Stimulated activated CD4-positive, alpha-beta T cell treated with anti-CD3 and anti-CD28 coated beads, Interleukin-2, amount 100 ng/mL, for 4 hours (primary cell): ENCODE results near the gene MAST3.

Experiments used
- DNase-seq: peaks from one replicate; pipeline ENCODE4 v3.0.0-alpha.2; 2020; ENCODE audit warnings: low read depth

Gene MAST3

DNA sequence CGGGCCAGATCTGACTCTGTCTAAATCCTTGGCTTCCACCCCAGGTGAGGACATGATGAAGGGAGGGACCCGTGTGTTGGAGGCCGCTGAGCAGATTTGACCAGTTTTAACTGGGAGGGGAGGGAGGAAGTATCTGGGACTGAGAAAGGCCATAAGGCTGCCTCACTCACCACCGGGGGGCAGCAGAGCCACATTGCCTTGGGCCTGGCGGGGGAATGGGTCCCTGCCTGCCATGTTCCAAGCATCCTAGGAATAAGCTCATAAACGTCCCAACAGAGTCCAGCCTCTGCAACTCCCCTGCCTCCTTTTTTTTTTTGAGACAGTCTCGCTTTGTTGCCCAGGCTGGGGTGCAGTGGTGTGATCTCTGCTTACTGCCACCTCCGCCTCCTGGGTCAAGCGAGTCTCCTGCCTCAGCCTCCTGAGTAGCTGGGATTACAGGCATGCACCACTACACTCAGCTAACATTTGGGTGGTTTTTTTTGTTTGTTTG, 15.5 kb downstream of the MAST3 start:
- DNase-seq: peak; percentile 67

DNA sequence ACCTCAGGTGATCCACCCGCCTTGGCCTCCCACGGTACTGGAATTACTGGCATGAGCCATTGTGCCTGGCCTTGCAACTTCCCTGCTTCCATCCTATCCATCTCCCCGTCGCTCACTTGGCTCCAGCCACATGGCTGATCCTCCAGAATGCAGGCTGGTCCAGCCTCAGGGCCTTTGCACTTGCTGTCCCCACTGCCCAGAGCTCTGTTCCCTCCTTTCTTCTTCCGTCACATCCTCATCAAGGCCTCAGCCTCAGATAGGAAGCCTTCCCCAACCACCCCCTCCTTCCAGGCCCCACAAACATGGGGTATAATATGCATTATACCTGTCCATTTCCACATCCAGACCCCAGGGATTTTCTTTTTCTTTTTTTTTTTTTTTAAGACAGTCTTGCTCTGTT, 16.2 kb downstream of the MAST3 start:
- DNase-seq: no peak

DNA sequence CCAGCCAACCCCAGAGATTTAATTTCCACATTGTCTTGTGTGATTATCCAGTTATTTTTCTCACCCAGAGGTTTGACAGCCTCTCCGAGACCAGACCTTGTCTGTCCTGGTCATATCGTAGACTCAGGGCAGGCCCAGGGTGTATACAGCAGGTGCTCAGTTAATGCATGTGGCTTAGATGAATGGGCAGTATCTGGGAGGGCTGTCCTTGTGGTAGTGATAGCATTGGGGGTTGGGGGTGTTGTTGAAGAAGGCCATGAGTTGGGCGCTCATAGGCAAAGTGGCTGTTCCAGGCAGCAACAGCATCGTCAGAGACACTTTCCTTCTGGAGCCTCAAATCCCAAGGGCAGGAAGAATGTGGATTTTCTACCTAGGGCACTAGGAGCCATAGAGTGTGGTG, 16.9 kb downstream of the MAST3 start:
- DNase-seq: no peak

DNA sequence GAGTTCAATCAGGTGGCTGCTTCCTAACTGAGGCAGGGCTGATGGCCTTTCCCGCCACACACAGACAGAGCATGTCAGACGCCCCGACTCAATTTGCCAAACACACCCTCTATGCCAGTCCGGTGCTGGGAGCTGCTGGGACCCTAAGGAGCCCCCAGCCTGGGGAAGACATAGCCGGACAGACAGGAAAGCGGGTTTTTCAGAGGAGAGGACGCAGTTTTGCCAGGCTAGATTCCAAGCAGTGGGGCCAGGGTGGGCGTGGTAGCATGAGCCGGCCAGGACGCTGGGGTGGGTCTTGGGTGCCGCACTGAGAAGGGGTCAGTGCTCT, 19.8 kb downstream of the MAST3 start:
- no peak for DNase-seq

DNA sequence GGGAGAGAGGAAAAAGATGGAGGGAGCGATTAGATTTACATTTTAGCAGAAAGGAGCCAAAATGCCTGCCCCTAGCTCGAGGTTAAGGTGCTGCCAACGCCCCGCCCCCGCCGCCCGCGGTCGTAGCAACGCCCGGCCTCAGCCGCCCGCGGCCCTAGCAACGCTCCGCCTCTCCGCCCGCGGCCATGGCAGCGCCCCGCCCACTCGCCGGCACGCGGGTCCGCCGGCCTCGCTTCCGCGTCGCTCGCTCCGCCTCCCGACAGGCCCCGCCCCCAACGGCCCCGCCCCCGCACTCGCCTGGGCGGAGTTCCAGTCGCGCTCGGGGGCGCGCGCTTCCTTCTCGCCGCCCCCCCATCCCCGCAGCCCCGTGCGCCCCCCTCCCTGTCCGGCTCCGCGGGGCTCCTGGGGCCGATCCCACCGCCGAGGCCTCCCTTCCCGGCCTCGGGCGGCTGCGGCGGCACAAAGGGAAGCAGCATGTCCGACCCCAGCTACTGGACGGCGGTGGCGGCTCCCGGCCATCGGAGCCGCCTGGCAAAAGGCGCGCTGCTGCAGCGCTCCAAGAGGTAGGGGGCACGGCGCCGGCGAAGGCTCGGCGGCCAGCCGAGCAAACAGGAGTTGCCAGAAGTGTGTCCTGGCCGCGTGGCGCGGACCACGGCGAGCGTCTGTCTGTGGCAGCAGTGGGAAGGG, 20.3 kb downstream of the MAST3 start:
- peak; percentile 93 for DNase-seq

DNA sequence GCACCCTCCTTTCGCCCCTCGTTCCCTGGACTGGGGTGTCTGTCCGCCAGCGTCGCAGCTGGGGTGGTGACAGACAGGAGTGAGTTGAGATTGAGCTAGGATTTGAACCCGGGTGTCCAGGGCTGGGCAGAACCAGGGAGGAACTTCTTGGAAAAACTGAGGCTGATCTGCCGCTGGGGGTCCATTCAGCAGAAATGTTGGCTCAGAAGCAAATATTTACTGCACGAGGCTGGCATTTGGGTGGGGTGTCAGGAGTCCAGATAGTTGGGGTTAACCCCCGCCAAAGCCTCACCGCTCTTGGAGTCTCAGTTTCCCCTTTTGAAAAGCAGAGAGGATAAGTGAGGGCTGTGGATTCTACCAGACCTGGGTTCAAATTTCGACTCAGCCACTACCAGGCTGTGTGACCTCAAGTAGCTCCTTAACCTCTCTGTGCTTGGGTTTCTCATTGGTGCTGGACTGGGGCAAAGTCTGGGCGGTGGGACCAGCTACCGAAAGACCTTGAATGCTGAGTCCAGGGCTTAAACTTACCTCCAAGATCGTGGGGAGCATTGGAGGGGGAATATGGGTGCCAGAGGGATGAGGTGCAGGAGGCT, 20.9 kb downstream of the MAST3 start:
- DNase-seq: no peak

DNA sequence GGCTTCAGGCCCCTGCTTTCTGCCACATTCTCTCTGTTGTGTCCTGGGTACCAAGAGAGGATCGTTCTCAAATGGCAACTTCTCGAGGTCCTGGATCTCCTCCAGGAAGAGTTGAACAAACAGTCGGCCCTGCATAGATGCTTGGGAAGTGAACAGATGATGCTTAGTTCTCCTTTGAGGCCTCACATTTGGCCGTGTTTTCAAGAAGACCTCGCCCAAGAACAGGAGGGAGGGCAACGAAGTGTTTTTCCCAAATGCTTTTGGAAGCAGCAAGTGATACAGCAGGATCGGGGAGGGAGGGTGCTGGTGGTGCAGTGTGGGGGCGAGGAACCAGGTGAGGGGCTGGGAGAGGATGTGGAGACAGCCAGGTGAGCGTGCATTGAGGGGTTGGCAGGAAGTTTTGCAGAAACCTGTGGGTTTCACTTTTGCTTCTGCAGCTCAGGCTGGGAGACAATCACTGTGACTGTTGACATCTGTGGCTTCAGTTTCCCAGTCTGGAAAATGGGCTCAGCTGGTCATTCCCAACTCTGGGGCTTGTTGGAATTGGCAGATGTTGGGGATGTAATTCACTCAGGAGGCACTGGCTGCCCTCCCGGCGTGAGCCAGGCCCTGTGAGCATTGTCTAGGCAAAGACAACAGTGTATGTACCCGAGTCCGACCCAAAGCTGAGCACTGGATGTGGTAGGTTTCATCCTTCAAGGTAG, 21.6 kb downstream of the MAST3 start:
- no peak for DNase-seq

DNA sequence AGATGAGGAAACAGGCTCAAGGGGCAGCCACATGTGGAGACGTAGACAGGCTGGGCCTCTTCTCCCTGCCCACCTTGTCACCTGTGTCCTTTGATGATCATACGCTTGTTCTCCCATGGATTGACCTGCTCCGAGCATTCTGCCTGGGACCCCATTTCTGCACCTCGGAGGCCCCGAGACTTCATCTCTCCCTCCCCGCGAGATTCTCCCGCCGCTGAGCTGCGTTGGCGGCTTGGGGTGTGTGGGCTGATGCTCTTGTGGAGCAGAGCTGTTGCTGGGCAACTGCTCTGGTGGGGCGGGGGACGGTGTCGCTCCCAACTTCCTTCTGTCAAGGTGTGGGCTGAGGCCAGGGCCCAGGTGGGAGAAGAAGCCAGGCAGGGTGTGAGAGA, 22.1 kb downstream of the MAST3 start:
- DNase-seq: peak; percentile 72

DNA sequence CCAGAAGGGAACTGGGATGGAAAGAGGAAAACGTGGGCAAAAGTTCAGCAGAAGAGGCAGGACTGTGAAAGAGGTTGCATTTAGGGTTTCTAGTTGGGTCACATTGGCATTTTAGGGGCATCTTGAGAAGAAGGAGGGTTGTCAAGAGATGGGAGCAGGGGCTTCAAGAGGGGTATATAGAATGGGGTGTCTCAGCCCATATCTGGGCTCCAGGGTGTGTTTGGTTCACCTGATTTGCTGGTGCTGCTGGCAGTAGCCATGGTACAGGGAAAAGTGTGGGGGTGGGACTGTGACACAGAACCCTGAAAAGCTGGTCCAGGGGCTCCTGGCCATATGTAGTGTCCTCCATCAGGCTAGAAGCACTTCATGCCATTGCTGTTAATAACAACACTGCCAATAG, 22.5 kb downstream of the MAST3 start:
- DNase-seq: no peak

DNA sequence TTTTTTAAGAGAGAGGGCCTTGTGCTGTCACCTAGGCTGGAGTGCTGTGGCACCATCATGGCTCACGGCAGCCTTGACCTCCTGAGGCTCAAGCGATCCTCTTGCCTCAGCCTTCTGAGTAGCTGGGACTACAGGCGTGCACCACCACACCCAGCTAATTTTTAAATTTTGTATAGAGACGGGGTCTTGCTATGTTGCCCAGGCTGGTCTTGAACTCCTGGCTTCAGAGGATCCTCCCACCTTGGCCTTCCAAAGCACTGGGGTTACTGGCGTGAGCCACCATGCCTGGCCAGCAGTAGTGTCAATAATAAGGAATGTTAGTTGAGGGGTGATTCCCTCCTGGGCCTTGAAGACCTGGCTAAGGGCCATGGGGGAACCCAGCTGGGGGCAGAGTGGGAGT, 23.6 kb downstream of the MAST3 start:
- no peak for DNase-seq

DNA sequence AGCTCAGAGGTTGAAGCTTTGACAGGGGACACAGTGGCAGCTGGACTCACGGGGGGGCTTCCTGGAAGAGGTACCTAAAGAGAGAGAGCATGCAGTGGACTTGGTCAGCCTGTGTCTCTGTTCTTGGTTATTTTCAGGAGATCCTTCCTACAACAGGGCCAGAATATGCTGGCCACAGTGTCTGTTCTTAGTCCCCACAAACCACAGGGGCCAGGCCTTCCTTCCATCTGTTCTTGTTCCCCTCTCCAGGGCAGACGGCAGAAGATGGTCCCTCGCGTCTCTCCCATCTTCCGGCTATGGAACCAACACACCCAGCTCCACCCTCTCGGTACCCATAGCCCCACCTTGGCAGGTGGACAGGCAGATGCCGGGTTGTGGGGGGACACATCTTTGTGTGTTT, 24.8 kb downstream of the MAST3 start:
- DNase-seq: no peak

DNA sequence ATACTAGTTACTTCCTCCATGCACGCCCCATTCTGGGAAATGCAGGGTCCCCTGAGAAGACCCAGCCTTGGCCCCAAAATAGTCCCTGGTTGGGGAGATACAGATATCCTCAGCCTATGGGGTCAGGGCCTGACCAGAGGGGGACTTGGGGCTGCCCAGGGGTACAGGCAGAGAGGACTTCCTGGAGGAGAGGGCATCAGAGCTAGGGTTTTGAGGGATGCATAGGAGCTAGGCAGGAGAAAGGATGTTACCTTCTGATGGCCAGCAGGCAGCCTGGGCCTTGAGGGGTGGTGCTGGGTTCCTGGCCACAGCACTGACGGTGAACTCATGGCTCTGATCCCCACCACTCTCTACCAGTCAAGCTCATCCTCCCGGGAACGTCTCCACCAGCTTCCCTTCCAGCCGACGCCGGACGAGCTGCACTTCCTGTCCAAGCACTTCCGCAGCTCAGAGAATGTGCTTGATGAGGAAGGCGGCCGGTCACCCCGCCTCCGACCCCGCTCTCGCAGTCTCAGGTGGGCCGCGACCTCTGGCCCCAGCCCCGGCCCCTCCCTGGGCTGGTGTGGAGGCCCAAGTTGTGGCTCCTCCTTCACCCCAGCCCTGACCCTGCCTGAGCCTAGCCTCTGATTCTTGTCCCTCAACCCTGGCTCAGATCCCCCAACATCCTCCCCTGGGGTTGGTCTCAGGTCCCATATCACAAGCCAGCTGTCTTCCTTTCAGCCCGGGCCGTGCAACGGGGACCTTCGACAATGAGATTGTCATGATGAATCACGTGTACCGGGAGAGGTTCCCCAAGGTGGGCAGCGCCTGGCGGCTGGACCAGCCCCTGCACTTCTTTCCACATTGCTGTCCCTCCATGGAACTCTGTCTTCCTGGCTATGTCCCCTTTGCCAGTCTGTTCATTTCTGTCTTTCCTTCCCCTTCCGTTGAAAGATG, 25.6 kb downstream of the MAST3 start:
- no peak for DNase-seq

DNA sequence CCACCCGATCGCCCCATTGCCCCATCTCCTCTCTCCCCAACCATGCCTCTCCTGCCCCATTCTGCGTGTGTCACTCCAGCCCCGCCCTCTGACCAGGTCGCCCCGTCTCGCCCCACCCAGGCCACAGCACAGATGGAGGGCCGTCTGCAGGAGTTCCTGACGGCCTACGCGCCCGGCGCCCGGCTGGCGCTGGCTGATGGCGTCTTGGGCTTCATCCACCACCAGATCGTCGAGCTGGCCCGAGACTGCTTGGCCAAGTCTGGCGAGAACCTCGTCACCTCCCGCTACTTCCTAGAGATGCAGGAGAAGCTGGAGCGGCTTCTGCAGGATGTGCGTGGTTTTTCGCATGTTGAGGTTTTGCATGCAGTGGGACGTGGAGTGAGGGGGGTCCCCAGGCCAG, 26.2 kb downstream of the MAST3 start:
- DNase-seq: no peak

DNA sequence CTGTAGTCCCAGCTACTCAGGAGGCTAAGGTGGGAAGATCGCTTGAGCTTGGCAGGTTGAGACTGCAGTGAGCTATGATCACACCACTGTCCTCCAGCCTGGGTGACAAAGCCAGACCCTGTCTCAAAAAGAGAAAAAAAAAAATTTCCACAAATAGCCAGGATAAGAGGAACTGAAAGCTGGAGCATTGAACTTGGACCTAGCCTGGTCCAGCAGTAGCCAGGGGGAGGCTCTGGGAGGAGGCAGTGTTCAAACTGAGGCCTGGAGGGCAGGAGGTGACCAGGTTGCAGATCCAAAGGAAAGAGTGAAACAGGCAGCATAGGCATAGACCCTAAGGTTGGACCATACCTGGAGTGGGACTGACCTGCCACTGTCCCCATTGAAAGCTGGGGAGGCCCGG, 28.5 kb downstream of the MAST3 start:
- no peak for DNase-seq

DNA sequence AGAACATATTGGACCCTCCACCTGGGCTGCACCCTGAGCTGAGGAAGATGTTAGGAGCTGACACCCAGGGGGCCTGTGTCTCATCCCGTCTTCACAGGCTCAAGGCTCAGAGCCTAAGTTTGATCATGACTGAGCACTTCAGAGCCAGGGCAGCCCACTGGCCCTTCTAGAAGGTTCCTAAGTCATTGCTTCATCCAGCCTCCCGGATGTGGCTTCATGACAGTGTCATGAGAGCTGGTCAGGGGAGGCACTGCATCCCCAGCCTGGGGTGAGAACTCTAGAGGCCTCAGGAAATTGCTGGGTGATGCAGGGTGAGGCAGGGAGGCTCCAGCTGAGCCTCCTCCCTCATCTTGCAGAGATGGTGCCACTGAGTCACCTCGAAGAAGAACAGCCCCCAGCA, 30.5 kb downstream of the MAST3 start:
- DNase-seq: no peak

DNA sequence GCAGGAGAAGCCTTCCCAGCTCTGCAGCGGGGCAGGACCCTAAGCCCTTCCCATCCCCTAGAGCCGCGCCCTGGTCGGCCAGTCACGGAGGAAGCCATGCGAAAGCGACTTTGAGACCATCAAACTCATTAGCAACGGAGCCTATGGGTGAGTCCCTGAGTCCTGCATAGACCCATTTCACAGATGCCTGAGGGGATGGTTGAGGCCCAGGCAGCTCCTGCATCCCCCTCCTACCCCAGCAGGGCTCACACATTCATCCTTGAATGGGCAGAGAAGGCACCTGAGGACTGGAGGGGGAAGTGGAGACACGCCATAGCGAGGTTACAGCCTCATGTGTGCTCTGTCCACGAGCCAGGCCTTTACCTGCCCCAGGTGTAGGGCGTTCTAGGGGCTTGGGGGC, 31.2 kb downstream of the MAST3 start:
- no peak for DNase-seq

DNA sequence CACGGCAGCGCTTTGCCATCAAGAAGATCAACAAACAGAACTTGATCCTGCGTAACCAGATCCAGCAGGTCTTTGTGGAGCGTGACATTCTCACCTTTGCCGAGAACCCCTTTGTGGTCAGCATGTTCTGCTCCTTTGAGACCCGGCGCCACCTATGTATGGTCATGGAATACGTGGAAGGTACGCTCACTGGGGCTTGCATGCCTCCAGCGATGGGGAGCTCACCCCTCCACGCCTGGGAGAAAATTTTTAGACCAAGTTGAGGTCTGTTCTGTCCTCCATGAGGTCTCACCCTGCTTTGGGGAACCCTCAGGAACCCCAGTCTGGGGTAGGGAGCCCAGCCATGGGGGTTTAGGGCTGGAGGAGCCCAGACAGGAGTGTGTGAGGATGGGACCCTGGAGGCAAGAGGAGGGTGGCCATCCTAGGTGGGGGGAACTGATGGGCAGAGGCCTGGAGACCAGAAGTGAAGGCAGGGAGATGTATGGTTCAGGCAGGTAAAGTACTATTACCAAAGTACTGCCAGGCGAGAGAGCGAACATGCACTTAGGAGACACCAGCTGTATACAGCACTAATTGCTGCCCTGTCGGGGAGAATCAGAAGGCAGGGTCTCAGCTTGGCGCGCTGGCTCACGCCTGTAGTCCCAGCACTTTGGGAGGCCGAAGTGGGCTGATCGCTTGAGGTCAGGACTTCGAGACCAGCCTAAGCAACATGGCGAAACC, 33.1 kb downstream of the MAST3 start:
- DNase-seq: no peak

DNA sequence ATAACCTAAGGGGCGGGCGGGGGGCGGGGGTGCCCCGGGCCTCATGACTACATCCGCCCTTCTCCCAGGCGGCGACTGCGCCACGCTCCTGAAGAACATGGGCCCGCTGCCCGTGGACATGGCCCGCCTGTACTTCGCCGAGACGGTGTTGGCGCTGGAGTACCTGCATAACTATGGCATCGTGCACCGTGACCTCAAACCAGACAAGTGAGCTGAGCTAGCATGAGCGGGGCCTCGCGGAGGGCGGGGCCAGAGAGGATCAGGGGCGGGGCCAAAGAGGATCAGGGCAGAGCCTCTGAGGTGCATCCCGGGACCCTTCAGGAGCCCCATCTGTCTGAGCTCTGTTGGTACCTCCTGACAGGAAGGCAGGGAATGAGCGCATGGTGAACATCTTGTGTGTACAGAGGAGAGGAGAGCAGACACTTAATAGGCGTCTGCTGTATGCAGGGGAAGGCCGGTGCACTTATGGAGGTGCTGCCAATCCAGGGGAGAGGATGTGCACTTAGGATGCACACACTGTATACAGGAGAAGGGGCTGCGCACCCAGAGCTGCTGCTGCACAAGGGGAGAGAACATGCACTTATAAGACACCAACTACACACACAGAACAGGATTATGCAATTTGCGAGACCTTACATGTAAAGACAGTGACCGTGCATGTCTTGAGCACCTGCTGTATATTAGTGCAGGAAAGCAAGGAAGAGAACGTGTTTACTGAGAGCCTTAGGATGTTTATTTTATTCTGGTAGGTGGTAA, 34.4 kb downstream of the MAST3 start:
- DNase-seq: no peak

DNA sequence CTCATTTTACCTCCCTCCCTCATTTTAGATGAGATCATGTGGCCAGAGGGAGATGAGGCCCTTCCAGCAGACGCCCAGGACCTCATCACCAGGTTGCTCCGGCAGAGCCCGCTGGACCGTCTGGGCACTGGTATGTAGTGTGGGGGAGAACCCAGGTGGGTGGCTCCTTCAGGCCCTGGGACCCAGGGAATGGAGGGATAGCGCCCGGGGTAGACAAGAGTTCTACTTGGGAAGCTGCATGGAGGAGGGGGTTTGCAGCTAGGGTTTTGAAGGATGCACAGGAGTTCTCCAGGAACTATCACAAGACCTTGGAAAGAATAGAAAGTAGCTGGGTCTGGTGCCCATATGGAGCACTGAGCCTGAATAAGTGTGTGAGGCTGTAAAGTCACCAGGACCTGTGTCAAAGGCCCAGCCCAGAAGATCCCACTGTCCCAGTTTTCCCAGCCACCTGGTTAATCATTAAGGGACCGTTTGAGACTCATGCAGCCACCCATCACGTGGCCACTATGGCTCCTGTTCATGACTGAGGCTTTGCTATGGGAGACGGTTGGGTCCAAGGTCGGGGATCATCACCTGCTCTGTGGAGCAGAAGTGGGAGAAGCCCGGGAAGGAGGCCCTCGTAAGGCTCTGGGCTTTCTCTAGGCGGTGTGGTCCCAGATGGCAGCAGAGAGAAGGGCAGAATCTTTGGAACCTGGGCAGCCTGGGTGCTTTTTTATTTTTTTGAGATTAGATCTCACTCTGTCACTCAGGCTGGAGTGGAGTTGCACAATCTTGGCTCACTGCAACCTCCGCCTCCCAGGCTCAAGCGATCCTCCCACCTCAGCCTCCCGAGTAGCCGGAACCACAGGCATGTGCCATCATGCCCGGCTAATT, 38.4 kb downstream of the MAST3 start:
- DNase-seq: no peak

DNA sequence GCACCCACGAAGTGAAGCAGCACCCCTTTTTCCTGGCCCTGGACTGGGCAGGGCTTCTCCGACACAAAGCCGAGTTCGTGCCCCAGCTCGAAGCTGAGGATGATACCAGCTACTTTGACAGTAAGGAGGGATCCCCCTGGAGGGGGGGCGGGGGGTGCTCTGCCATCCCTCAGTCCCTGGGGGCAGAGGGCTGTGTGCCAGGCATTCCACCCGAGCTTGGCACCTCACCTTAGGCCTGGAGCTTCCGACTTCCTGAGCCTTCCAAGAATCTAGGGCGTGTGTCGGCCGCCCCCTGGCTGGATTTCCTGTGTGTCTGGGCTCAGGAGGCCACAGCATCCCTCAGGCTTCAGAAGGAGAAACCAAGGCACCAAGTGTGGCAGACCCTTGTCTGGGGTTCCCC, 39.7 kb downstream of the MAST3 start:
- DNase-seq: no peak
